Stimulated activated CD8-positive, alpha-beta memory T cell treated with anti-CD3 and anti-CD28 coated beads, Interleukin-15, amount 100 ng/mL, for 4 hours (primary cell): Measurements from ENCODE around the gene PPP1CC.
"Not testable (repeated sequence)": the region's sequence is repeated elsewhere in the genome, so short reads cannot be mapped to it uniquely, and the experiment has no call there.

Source experiments
- DNase-seq, 2 donors: peaks; one replicate each; pipeline ENCODE4 v3.0.0-alpha.2; 2020; ENCODE audit warnings: low read depth in 2 of 2

PPP1CC gene

GRCh38 chr12:110742718-110743570 lies at the start of gene PPP1CC:
PPP1CC (minus strand) TSS chr12:110742891; CDS start chr12:110742707, 184 bp downstream.
- DNase-seq: peak; percentile 79 to 84

- no peak for DNase-seq
Measured at GRCh38 chr12:110791589-110791988, 48.9 kb upstream of the PPP1CC start.

DNA sequence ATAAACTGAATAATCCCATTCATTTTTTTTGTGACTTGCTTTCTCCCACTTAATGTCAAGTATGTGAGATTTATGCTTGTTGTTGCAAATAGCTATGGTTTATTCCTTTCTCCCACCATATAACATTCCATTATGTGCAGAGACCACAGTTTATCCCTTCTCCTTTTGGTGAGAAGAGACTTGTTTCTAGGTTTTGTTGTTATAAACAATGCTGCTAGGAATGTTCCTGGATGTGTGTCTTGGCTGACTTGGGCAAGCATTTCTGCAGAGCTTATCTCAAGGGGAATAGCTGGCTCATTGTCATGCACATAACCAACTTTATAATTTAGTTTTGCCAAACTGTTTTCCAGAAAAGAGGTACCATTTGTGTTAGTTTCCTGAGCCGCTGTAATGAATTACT lies 47.6 kb upstream of the PPP1CC start:
- no peak for DNase-seq

- DNase-seq: no peak
Measured at GRCh38 chr12:110786012-110786411, 43.3 kb upstream of the PPP1CC start.

- no peak for DNase-seq
Measured at GRCh38 chr12:110785240-110785639, 42.5 kb upstream of the PPP1CC start.

DNA sequence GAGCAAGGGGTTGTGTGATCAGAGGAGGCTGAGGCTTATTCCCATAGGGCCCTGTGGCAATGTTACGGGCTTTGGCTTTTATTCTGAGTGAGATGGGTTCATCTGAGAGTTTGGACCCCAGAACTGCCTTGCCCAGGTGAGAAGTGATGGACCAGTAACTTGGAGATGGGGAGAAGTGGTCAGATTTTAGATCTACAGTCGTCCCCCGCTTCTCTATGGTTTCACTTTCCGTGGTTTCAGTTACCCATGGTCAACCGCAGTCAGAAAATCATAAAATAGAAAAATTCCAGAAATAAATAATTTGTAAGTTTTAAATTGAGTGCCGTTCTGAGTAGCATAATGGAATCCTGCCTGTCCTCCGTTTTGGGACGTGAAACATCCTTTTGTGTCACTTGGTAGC lies 40.2 kb upstream of the PPP1CC start:
- no peak for DNase-seq

GRCh38 chr12:110782094-110782493 lies 39.4 kb upstream of the PPP1CC start:
- DNase-seq: no peak

DNA sequence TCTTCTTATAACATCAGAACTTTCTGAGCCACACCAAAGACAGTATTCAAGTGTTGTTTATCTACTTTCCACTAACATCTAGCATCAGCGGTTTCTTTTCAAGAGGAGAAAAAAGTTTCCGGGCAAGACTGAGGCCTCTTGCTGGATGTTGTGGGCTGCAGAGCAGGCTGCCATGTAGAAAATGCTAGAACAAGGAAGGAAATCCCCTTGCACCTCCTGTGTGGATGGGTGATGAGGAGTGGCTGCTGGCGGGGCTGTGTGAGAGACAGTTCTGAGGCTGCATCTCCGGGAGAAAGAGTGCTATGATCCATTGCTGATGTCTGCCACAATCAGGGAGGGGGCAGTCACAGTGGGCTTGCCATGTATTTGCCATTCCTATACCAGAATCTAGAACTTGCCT lies 37.8 kb upstream of the PPP1CC start:
- DNase-seq: peak in 1 of 2 donors; percentile 27

DNA sequence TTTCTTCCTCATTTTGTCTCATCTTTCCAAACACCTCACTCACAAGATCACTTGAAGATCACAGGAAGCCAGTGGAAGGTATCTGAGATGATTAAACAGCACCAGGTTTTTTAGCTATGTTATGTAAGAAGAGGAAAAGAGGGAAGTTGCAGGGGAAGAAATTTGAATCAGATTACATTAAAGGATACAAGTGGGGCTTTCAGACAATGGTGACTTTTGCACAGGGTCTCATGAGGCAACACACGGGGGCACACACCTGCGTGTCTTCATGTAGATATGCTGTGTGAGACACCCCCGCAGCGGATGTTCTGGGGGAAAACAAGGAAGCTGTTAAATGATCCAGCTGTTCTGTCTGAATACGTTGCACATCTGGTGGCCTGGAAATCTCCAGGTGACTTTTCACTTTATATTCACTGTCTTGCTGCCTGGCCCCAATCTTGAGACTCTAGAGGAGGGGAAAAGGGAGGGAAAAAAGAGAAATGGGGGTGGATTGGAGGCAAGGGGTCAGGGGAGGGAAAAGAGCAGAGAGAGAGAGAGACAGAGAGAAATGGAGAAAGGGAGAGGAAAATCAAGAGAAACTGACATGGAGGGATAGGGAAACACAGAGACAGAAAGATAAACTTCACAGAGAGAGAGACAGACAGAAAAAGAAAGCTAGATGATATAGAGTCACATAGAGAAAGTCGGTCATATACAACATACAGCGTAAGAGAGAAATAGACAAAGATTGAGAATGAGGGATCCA lies 36.3 kb upstream of the PPP1CC start:
- no peak for DNase-seq

- peak in 1 of 2 donors; percentile 47 for DNase-seq
Measured at GRCh38 chr12:110776410-110776809, 33.7 kb upstream of the PPP1CC start.

- DNase-seq: no peak
Measured at GRCh38 chr12:110775997-110776396, 33.3 kb upstream of the PPP1CC start.

DNA sequence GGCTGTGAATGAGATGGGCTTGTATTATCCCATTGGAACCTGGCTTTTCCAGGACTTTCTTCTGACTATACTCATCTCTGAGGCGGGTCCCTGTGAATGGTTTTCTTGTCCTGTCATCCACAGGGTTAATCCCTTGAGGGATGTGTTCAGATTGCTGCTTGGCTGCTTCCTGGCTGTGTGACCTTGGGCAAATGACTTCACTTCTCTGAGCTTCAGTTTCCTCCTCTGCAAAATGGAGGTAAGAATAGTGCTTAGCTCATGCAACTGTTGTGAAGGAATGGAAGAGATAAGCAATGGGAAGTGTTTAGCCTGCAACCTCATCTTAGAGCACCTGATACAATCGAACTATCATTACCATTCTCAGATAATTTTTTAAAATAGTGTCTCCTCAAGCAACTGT lies 32.1 kb upstream of the PPP1CC start:
- no peak for DNase-seq

- DNase-seq: no peak
Measured at GRCh38 chr12:110768960-110769359, 26.3 kb upstream of the PPP1CC start.

DNA sequence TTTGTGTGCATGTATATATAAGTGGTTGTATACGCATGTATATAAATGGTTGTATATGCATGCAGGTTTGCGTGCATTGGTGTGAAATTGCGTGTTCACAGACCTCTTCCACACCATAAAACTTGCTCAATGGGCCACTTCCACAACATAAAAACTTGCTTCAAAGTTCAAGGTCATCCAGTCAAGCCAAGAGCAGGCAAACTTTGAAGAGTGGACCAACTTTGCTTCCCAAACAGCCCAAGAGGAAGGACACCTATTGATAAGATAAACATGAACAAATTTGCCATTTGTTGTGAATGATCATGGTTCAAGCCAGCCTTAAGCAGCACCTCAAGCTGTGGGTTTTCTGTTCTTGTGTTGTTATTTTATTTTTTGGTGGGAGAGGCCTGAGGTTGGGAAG lies 25.2 kb upstream of the PPP1CC start:
- DNase-seq: no peak

DNA sequence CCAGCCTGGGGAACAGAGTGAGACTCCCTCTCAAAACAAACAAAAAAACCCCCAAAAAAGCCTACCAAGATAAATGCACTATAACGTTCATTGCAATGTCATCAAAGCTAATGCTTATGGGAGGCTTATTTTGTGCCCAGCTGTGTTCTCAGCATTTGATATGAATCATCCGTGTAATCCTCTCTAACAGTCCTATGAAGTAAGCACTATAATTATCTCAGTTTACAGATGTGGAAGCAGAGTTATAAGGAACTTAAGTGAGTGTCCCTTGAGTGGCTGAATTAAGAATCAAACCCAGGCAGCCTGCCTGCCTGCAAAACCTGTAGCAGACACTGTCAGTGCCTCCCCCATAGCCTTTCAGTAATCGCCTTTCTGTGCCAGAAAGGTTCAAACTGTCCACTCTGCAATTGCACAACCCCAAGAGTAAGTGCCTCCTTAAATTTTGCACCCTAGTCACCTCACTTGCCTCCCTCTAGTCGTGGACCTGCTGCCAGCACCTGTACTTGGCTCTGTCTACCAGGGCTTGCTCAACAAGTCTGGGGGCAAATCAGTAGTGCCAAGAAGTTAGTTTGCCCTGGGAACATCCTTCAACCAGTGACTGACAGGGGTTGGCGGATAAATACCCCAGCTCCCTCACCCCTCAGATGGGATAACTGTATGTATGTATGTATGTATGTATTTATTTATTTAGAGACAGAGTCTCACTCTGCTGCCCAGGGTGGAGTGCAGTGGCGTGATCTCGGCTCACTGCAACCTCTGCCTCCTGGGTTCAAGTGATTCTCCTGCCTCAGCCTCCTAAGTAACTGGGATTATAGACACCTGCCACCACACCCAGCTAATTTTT lies 23.8 kb upstream of the PPP1CC start:
- DNase-seq: no peak

DNA sequence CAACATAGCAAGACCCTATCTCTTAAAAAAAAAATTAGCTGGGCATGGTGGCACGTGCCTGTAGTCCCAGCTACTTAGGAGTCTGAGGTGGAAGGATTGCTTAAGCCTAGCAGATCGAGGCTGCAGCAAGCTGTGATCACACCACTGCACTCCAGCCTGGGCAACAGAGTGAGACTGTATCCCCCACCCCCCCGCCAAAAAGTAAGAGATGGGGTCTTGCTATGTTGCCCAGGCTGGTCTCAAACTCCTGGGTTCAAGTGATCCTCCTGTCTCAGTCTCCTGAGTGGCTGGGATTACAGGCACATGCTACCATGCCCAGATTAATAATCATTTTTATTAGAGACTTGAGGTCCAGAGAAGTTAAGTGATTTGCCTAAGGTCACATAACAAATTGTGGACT lies 22.9 kb upstream of the PPP1CC start:
- DNase-seq: not testable (repeated sequence)

- DNase-seq: no peak
Measured at GRCh38 chr12:110765111-110765510, 22.4 kb upstream of the PPP1CC start.

- DNase-seq: no peak
Measured at GRCh38 chr12:110763583-110763982, 20.9 kb upstream of the PPP1CC start.

DNA sequence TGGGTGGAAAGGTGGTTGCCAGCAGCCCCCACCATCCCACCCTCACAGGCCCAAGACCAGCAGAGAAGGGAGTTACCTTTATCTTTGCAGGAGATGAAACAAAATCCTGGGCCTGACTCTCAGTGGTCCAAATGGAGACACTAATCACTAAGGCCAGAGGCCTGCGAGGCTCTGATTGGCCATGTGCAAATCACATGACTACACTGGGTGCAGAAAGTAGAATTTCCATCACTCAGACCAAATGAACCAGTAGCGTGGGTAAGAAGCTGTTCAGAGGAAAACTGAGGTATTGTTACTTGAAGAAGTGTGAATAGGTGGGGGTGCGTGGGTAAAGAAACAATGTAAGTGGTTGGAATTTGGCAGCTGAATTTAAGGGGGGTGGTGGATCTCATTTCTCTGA lies 20.2 kb upstream of the PPP1CC start:
- DNase-seq: no peak

DNA sequence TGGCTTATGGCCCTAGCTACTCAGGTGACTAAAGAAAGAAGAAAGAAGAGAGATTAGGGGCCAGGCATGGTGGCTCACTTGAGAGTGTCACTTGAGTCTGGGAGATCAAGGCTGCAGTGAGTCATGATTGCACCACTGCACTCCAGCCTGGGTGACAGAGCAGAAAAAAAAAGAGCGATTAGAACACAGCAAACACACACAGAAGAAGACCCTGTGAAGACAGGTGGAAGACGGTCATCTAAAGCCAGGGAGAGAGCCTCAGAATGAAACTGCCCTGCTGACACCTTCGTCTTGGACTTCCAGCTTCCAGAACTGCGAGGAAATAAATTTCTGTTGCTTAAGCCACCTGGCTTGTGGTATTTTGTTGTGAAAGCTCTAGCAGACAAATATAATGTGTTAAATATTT lies 17.5 kb upstream of the PPP1CC start:
- no peak for DNase-seq

DNA sequence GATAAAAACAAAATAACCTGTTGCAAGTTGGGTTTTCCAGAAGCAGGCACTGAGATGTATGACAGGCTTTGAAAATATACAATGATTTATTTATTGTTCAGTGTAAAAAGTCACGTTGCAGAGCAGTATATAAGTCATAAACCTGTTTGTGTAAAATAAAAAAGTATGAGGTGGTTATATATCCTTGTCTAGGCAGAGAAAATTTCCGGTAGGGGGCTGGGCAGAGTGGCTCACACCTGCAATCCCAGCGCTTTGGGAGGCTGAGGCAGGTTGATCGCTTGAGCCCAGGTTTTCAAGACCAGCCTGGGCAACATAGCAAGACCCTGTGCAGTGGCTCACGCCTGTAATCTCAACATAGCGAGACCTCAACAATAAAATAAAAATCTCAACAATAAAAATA lies 16.2 kb upstream of the PPP1CC start:
- DNase-seq: no peak

GRCh38 chr12:110756611-110757010 lies 13.9 kb upstream of the PPP1CC start:
- DNase-seq: no peak
